Stimulated activated naive CD8-positive, alpha-beta T cell treated with anti-CD3 and anti-CD28 coated beads, Interleukin-15, amount 100 ng/mL, for 72 hours (primary cell): ENCODE measurements around the gene WDR5.

Experiments
- ATAC-seq: fragments of 150-1000 bp; cut with Tn5 transposase; 2 replicates; pipeline ENCODE4 v1.10.0; 2021; ENCODE audit warnings: mild to moderate bottlenecking, moderate library complexity
- DNase-seq, 2 donors: peaks; one replicate each; pipeline ENCODE4 v3.0.0; 2021 to 2022
- H3K27ac Mint-ChIP-seq, 2 donors: one replicate each; pipeline ENCODE4 v1.8.0; 2022; ENCODE audit warnings: mild to moderate bottlenecking in 2 of 2, mixed read lengths in 2 of 2, moderate library complexity in 2 of 2
- H3K27me3 Mint-ChIP-seq: one replicate; pipeline ENCODE4 v1.8.0; 2022; ENCODE audit warnings: mixed read lengths
- H3K4me1 Mint-ChIP-seq: one replicate; pipeline ENCODE4 v1.8.0; 2022; ENCODE audit warnings: mild to moderate bottlenecking, mixed read lengths
- H3K4me3 Mint-ChIP-seq, 2 donors: one replicate each; pipeline ENCODE4 v1.8.0; 2022; ENCODE audit warnings: mild to moderate bottlenecking in 2 of 2, mixed read lengths in 2 of 2, moderate library complexity in 1 of 2
- H3K9me3 Mint-ChIP-seq, 2 donors: one replicate each; pipeline ENCODE4 v1.8.0; 2022; ENCODE audit warnings: mixed read lengths in 2 of 2

The WDR5 gene

DNA sequence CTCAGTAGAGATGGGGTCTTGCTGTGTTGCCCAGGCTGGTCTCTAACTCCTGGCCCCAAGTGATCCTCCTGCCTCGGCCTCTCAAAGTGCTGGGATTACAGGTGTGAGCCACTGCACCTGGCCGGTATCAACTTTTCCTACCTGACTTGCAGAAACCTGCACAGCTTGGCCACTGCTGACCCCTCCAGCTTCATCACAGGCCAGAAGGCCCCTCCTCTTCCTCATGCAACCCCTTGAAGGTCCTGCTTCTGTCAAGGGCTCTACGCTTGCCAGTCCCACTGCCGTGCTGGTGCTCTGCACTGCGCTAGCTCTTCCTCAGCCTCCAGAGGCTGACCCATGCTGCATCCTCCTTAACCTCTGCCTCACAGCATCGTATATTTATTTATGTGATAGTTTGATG, 61.0 kb downstream of the WDR5 start:
- ATAC-seq (no peak), DNase-seq (no peak)
- Mint-ChIP-seq H3K27ac (no peak overlapping the region), H3K9me3 (no peaks in the 10 kb centered on the region), H3K4me1 (peaks cover 12% of the 10 kb centered on the region), H3K27me3 (no peaks in the 10 kb centered on the region), H3K4me3 (no peak overlapping the region)

DNA sequence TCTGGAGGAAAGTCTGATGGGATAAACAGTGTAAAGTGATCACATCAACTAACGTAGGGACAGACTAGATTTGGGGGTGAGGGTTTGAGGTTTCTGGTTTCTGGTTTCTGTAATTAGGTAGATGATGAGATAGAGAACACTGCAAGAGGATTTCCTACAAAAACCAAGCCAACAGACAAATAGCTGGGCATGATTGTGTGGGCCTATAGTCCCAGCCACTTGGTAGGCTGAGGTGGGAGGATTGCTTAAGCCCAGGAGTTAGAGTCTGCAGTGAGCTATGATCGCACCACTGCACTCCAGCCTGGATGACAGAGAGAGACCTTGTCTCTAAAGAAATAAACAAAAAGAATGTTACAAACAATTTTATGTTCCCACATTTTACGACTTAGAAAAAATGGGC, 62.9 kb downstream of the WDR5 start:
- DNase-seq (no peak), ATAC-seq (no peak)
- no peak overlapping the region for H3K27ac Mint-ChIP-seq
- H3K4me3 Mint-ChIP-seq: no peak overlapping the region
- H3K4me1 Mint-ChIP-seq: peaks cover 12% of the 10 kb centered on the region
- no peaks in the 10 kb centered on the region for H3K27me3 Mint-ChIP-seq
- peaks cover 1 to 2% of the 10 kb centered on the region in 2 donors for H3K9me3 Mint-ChIP-seq

DNA sequence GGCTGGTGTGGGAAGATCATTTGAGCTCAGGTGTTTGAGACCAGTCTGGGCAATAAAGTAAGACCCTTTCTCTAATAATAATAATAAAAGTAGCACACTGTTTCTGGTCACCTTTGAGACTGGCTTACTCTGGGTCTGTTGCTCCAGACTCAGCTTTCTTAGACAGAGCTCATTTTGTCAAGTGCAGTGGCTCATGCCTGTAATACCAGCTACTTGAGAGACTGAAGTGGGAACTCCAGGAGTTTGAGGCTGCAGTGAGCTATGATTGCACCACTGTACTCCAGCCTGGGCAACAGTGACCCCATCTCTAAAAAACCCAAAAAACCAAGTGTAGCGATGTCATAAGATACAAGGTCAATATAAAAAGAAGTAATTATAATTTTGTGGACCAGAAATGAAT, 64.8 kb downstream of the WDR5 start:
- DNase-seq (no peak), ATAC-seq (no peak)
- Mint-ChIP-seq H3K4me3 (no peak overlapping the region), H3K4me1 (peaks cover 7% of the 10 kb centered on the region), H3K27me3 (no peaks in the 10 kb centered on the region), H3K27ac (no peak overlapping the region), H3K9me3 (peaks cover 4 to 15% of the 10 kb centered on the region in 2 donors)

DNA sequence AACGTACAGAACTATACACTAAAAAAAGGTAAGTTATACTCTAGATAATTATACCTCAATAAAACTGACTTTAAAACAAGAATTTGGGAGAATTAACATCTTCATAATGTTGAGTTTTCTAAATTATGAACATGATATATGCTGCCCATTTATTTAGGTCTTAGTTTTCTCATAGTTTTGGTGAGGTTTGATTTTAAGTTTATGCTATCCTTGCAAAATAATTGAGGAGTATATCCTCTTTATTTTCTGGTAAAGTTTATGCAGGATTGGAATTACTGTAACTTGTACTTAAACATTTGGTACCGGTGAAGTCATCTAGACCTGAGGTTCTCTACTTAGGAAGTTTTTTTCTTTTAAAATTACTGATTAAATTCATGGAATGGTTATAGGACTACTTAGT, 67.3 kb downstream of the WDR5 start:
- no peak for ATAC-seq
- Mint-ChIP-seq H3K27me3 (no peaks in the 10 kb centered on the region), H3K27ac (no peak overlapping the region), H3K4me1 (peaks cover 5% of the 10 kb centered on the region), H3K9me3 (peaks cover 4 to 15% of the 10 kb centered on the region in 2 donors), H3K4me3 (no peak overlapping the region)
- DNase-seq: no peak

DNA sequence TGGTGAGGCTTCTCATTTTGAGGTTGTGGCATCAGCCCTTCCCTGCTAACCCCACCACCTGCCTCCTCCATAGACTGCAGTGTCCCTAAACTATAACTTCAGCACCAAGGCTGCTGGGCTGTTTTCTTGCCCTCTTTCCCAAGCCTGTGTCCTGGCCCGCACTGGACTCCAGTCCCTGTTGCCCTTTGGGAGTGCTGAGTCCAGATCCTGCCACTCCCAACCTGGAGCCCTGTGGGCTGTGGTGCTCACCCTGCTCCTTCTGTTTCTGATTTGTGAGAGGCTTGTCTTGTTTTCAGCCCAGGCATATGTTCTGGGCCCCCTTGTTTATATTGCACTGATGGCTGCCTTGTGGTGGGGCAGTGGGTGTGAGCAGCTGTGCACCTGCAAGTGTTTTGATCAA, 68.2 kb downstream of the WDR5 start:
- ATAC-seq: no peak
- H3K4me1 Mint-ChIP-seq: no peaks in the 10 kb centered on the region
- H3K9me3 Mint-ChIP-seq: peaks cover 4 to 15% of the 10 kb centered on the region in 2 donors
- H3K4me3 Mint-ChIP-seq: no peak overlapping the region
- DNase-seq: no peak
- H3K27me3 Mint-ChIP-seq: no peaks in the 10 kb centered on the region
- H3K27ac Mint-ChIP-seq: no peak overlapping the region

DNA sequence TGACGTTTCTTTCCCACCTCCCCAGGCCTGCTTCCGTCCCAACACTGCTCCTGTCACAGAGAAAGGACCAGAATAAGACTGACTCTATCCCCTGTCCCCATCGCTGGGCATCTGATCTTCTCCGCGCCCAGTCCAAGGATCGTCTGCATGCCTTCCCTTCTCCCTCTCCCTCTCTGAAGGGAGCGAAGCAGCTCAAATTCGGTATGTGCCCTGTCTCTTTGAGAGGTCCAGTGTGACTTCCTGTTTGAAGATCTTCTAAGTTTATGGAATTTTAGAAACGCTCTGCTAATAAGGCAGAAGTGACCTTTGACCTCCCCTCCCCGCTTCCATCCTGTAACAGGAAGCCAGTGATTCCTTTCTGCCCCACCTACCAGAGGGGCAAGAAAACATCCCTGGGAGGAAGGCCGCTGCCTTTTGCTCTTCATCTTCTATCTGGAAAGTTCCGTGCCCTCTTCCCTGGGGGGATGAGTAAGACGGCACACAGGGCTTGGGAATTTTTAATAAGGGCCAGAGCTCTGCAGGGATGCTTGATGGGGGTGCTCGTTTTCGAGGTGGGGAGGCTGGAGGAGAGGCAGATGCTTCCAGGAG, 69.2 kb downstream of the WDR5 start:
- Mint-ChIP-seq H3K4me3 (no peak overlapping the region), H3K27me3 (no peaks in the 10 kb centered on the region), H3K9me3 (peaks cover 4 to 15% of the 10 kb centered on the region in 2 donors), H3K27ac (peak overlapping the region in 1 of 2 donors; percentile 73), H3K4me1 (no peaks in the 10 kb centered on the region)
- ATAC-seq: no peak
- DNase-seq: no peak

DNA sequence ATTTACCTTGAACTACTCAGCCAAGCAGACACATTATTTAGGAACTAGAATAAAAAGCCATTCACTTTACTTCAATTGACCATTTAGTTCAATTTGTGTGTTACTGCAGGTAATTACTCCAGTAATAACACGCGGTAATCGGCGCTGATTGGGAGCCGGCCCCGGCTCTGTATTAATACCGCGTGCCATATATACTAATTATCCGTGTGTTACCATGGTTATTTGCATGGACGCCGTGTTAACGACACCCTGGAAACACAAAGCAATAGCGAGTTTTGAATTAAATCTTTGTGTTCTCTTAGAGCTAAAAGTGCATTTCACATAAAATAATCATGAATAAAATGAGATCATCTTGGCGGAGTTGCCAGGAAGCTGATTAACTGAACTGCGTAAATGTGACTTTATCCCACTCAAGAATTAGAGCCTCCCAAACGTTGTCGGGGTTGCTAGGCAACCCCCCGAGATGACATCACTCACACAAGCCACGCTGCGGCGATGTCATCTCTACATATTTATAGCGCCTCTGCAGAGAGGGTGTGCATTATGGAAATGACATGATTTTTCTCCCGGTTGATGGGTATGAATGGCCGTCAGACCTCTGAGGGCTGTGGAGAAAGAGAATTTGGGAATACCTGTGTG, 69.9 kb downstream of the WDR5 start:
- H3K27ac Mint-ChIP-seq: no peak overlapping the region
- no peak for ATAC-seq

DNA sequence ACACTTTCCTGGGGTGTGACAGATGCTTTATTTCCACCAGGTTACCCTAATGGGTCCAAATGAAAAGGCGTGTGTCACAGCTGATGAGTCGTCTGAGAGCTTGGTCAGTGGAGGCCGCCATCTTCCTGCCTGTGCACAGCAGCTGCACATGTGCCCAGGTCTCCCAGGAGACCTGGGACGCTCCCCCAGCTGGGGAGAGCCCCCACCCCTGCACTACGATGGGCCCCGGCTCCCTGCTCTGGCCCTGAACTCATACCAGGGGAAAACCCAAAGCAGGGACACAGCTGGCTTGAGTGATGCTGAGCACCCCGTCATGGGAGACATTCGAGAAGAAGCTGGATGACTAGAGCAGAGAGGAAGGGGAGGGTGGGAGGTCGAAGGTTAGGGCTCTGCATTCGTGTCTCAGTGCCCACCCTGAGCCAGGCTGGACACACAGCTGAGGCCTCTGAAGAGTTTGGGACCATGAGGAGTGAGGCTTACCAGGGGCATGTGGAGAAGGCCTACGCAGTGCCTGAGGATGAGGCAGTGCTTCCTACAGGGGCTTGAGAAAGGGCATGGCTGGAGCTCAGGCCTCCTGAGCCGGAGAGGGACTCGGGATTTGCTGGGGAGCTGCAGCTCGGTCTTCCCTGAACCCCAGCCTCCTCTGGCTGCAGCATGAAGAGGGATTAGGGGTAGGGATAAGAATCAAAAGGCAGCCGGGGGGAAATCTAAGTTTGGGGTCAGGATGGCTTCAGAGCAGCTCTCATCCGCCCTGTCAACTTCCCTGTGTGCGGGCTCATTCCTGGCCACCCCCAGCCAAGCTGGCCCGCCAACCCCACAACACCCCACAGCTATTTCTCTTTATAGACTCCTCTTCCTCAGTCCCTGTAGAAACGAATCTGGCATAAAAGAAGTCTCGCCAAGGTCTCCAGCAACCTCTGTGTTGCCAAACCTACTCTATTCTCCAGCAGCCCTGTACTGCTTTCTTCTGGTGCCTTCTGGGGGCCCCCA, 70.7 kb downstream of the WDR5 start:
- DNase-seq (no peak), ATAC-seq (peak; percentile 28)
- H3K27ac Mint-ChIP-seq: no peak overlapping the region
- no peak overlapping the region for H3K4me3 Mint-ChIP-seq
- H3K9me3 Mint-ChIP-seq: peaks cover 4 to 15% of the 10 kb centered on the region in 2 donors
- no peaks in the 10 kb centered on the region for H3K4me1 Mint-ChIP-seq
- H3K27me3 Mint-ChIP-seq: no peaks in the 10 kb centered on the region

More for the DNA sequence above, 69.9 kb downstream of the WDR5 start:
- DNase-seq: no peak
- Mint-ChIP-seq H3K27me3 (no peaks in the 10 kb centered on the region), H3K9me3 (peaks cover 4 to 15% of the 10 kb centered on the region in 2 donors), H3K4me3 (no peak overlapping the region), H3K4me1 (no peaks in the 10 kb centered on the region)

DNA sequence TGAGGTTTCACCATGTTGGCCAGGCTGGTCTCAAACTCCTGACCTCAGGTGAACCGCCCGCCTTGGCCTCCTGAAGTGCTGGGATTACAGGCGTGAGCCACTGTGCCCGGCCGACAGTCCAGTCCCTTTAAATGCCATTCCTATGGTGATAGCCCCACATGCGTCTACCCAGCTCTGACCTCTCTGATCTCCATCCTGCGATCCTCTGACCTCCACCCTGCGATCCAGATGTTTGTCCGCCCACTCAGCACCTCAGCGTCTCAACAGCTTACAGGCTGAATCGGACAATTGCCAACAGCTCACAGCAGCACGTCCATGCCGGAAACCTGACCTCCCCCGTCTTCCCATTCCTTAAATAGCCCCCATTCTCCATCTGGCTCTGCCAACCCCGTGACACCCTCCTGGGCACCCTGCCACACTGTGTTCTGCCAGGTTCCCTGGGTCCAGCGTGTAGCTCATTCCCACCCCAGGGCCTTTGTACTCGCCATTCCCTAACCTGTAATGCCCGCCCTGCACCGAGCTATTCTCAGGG, 72.5 kb downstream of the WDR5 start:
- no peak overlapping the region for H3K27ac Mint-ChIP-seq
- peaks cover 4 to 25% of the 10 kb centered on the region in 2 donors for H3K9me3 Mint-ChIP-seq
- no peaks in the 10 kb centered on the region for H3K4me1 Mint-ChIP-seq
- H3K4me3 Mint-ChIP-seq: no peak overlapping the region
- ATAC-seq (no peak), DNase-seq (no peak)
- H3K27me3 Mint-ChIP-seq: no peaks in the 10 kb centered on the region

DNA sequence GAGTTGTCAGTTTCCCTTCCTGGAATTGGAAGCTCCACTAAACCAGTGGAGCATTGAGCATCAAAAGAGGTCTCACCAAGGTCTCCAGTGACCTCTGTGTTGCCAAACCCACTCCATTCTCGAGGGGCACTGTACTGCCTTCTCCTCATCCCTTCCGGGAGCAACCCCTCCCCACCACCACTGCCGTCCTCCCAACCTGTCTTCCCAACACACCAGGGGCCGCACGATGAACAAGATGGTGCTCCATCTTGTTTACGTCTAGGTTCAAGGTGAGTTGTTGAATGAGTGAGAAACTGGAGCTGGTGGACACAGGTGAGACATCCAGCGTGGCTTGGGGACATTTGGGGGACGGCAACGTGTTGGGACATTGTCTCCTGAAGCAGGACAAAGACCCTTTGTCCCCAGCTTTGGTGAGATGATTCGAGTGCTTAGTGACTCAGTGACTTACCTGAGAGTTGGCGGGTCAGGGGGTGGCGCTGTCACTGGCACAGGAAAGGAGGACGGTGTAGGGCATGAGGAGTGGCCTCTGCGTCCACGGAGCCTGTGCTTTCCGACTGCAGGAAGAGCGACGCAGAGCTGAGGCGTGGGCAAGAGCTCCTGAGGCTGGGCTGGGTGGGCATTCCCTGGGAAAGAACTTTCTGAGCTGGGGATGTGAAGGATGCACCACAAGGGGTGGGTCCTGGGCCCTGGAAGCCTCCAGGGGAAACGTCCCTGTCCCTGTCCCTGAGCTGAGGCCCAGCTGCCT, 73.3 kb downstream of the WDR5 start:
- Mint-ChIP-seq H3K27ac (no peak overlapping the region), H3K4me3 (no peak overlapping the region), H3K4me1 (peaks cover 3% of the 10 kb centered on the region), H3K27me3 (no peaks in the 10 kb centered on the region), H3K9me3 (peaks cover 0 to 20% of the 10 kb centered on the region in 2 donors)
- DNase-seq (no peak), ATAC-seq (no peak)
